OCI-LY3 (cell line): ENCODE results near the gene F5.

Experiments used
- H2AFZ ChIP-seq: fragments of 200-600, 300-600 bp; shearing (Covaris generic); 2 replicates; pipeline ENCODE4 v1.6.0; 2014; ENCODE audit warnings: antibody characterized with exemption, low read depth, low read length
- H3K27ac ChIP-seq: fragments of 200-600, 300-600 bp; sonication (generic); 2 replicates; pipeline ENCODE4 v1.5.1; 2014; ENCODE audit warnings: mild to moderate bottlenecking, low read length, moderate library complexity, mixed read lengths
- H3K27me3 ChIP-seq: fragments of 200-600, 300-600 bp; sonication (generic); 2 replicates; pipeline ENCODE4 v1.6.1; 2014; ENCODE audit warnings: low read depth, low read length, mixed read lengths
- H3K36me3 ChIP-seq: fragments of 200-600, 300-600 bp; sonication (generic); replicated peaks from 2 replicates; pipeline ENCODE3; 2014; ENCODE audit warnings: low read depth, low read length, mixed read lengths
- H3K4me1 ChIP-seq: fragments of 300-600, 200-600 bp; sonication (generic); 2 replicates; pipeline ENCODE4 v1.6.1; 2014; ENCODE audit warnings: low read length, mixed read lengths
- H3K4me2 ChIP-seq: fragments of 200-600, 300-600 bp; sonication (generic); 2 replicates; pipeline ENCODE4 v1.6.1; 2014; ENCODE audit warnings: low read length, mixed read lengths
- H3K4me3 ChIP-seq: fragments of 300-600, 200-600 bp; sonication (generic); 2 replicates; pipeline ENCODE4 v1.5.1; 2014; ENCODE audit warnings: antibody characterized with exemption, mild to moderate bottlenecking, low read length, moderate library complexity
- H3K79me2 ChIP-seq: fragments of 300-600, 200-600 bp; shearing (Covaris generic); 2 replicates; pipeline ENCODE4 v1.6.1; 2014; ENCODE audit warnings: mild to moderate bottlenecking, low read length, mixed read lengths
- H3K9ac ChIP-seq: fragments of 300-600, 200-600 bp; shearing (Covaris generic); 2 replicates; pipeline ENCODE4 v1.6.0; 2014; ENCODE audit warnings: mild to moderate bottlenecking, low read length, moderate library complexity
- H3K9me3 ChIP-seq: fragments of 200-600, 300-600 bp; shearing (Covaris generic); 2 replicates; pipeline ENCODE4 v1.6.1; 2014; ENCODE audit warnings: low read length, mixed read lengths; ENCODE audit not compliant: insufficient read depth
- H4K20me1 ChIP-seq: fragments of 200-600, 300-600 bp; sonication (generic); 2 replicates; pipeline ENCODE4 v1.6.1; 2016; ENCODE audit warnings: low read length, mixed read lengths; ENCODE audit not compliant: insufficient read depth
- EZH2phosphoT487 ChIP-seq: fragments of 200-600 bp; shearing (Covaris generic); IDR thresholded peaks from 2 replicates; pipeline ENCODE4 v1.6.1; 2018; ENCODE audit warnings: antibody characterized with exemption, mixed run types, low read depth
- TF ChIP-seq, protein P1 (sequence below): fragments of 200-600, 300-600 bp; sonication (generic); IDR thresholded peaks from 2 replicates; pipeline ENCODE4 v1.5.1; 2014; ENCODE audit warnings: antibody characterized with exemption, low read length, low read depth

F5 gene

DNA sequence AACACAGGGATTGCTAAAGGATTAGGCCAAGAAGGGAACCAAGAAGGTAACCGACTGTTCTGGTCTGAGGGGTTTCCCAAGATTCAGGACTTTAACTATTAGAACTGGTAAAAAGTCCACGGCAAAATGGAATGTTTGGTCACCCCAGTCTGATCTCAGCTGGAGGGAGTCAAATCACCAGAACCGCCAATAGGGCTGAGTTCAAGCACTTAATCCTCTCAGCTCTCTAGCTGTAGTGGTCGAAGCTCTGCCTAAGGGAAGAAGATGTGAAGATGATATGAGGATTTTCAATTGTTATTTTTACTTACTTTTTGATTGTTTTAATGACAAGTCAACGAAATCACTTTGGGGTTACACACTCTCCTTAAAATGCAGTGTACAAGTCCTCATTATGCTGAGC lies 29.1 kb downstream of the F5 start:
- Histone ChIP-seq H3K79me2 (peaks cover 2% of the 10 kb centered on the region), H3K9ac (no peak overlapping the region), H3K27me3 (no peaks in the 10 kb centered on the region), H3K4me1 (peaks cover 31% of the 10 kb centered on the region), H3K27ac (no peak overlapping the region), H3K36me3 (peaks cover 94% of the 10 kb centered on the region), H3K9me3 (no peaks in the 10 kb centered on the region), H3K4me3 (no peak overlapping the region), H3K4me2 (no peak overlapping the region), H2AFZ (no peak overlapping the region), H4K20me1 (no peaks in the 10 kb centered on the region; the same call in 1 of the 2 replicates)
- TF ChIP-seq, protein P1, sequence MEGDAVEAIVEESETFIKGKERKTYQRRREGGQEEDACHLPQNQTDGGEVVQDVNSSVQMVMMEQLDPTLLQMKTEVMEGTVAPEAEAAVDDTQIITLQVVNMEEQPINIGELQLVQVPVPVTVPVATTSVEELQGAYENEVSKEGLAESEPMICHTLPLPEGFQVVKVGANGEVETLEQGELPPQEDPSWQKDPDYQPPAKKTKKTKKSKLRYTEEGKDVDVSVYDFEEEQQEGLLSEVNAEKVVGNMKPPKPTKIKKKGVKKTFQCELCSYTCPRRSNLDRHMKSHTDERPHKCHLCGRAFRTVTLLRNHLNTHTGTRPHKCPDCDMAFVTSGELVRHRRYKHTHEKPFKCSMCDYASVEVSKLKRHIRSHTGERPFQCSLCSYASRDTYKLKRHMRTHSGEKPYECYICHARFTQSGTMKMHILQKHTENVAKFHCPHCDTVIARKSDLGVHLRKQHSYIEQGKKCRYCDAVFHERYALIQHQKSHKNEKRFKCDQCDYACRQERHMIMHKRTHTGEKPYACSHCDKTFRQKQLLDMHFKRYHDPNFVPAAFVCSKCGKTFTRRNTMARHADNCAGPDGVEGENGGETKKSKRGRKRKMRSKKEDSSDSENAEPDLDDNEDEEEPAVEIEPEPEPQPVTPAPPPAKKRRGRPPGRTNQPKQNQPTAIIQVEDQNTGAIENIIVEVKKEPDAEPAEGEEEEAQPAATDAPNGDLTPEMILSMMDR, result no peak
- TF ChIP-seq EZH2phosphoT487, result no peak

DNA sequence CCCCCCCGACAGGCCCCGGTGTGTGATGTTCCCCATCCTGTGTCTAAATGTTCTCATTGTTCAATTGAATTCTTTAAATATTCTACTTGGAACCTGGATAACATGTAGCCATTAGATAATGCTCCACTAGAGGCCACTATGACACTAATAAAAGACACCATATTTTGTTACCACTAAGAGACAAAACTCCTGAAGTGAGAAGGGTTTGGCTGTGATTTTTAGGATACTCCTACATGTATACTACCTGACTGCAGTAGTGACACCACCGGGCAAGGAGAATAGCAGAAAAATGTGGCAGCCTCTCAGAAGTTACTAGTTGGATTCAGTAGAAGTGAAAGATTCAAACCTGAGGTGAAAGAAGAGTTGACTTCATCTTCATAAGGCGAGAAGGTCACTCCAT lies 36.0 kb downstream of the F5 start:
- H2AFZ ChIP-seq, result no peak overlapping the region
- peaks cover 64% of the 10 kb centered on the region for H3K4me1 ChIP-seq
- peaks cover 57% of the 10 kb centered on the region for H3K79me2 ChIP-seq
- H3K27ac ChIP-seq, result peak overlapping the region; percentile 45
- peaks cover 78% of the 10 kb centered on the region for H3K36me3 ChIP-seq
- H3K9me3 ChIP-seq, result no peaks in the 10 kb centered on the region
- TF ChIP-seq EZH2phosphoT487, result no peak
- TF ChIP-seq, protein P1, result peak; percentile 64
- H3K4me3 ChIP-seq, result no peak overlapping the region
- no peaks in the 10 kb centered on the region for H3K27me3 ChIP-seq
- H3K4me2 ChIP-seq, result no peak overlapping the region
- H3K9ac ChIP-seq, result no peak overlapping the region
- peaks cover 22% of the 10 kb centered on the region; the same call in 1 of the 2 replicates for H4K20me1 ChIP-seq

DNA sequence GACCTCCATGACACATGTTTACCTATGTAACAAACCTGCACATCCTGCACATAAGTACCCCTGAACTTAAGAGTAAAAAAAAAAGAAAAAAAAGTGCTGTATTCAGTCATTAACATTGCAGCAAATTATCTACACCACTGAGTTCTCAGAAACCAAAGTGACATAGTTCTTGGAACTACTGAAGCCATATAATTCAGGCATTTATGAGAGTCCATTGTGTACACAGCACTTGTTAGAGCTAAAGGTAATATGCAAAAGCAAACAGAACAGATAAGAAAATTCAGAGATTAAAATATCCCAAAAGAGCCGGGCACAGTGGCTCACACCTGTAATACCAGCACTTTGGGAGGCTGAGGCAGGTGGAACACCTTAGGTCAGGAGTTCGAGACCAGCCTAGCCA lies 38.0 kb downstream of the F5 start:
- Histone ChIP-seq H3K27ac (no peak overlapping the region), H3K9me3 (no peaks in the 10 kb centered on the region), H3K27me3 (no peaks in the 10 kb centered on the region), H3K4me1 (peaks cover 45% of the 10 kb centered on the region), H3K36me3 (peaks cover 80% of the 10 kb centered on the region), H2AFZ (no peak overlapping the region), H3K4me2 (no peak overlapping the region), H4K20me1 (peaks cover 22% of the 10 kb centered on the region; the same call in 1 of the 2 replicates), H3K9ac (no peak overlapping the region), H3K4me3 (no peak overlapping the region), H3K79me2 (peaks cover 55% of the 10 kb centered on the region)
- TF ChIP-seq, protein P1, result no peak
- no peak for TF ChIP-seq EZH2phosphoT487

DNA sequence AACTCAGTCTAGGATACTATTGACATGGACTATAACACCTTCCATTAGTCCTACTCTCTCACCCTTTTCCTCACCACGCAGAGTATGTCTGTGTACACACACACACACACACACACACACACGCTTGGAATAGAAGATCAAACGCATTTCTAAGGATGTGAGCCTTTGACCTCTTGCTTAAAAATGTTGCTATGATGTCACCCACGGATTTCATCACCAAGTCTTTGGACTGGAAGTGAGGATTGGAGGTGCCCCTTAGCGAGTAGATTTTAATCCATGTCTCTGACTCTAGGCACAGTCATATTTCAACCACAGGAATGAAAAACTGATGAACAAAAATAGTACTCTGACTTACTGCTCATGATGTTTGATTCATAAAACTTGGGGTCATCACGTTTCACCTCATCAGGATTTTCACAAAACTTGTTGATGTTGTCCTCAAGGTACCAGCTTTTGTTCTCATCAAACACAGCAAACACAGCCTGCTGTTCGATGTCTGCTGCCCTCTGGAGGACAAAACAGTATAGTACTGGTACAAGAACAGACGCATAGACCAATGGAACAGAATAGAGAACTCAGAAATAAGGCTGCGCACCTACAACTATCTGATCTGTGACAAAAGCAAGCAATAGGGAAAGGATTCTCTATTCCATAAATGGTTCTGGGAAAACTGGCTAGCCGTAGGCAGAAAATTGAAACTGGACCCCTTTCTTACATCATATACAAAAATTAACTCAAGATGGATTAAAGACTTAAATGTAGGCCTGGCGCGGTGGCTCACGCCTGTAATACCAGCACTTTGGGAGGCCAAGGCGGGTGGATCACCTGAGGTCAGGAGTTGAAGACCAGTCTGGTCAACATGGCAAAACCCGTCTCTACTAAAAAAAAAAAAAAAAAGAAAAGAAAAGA lies 39.9 kb downstream of the F5 start:
- 0 out of 2 replicates have a peak overlapping the region, but pooled peaks have one; percentile 17 for H3K27ac ChIP-seq
- peaks cover 81% of the 10 kb centered on the region for H3K36me3 ChIP-seq
- H4K20me1 ChIP-seq, result peaks cover 22% of the 10 kb centered on the region; the same call in 1 of the 2 replicates
- H3K9ac ChIP-seq, result no peak overlapping the region
- peaks cover 70% of the 10 kb centered on the region for H3K79me2 ChIP-seq
- TF ChIP-seq, protein P1, result peak; percentile 83
- TF ChIP-seq EZH2phosphoT487, result no peak
- no peaks in the 10 kb centered on the region for H3K9me3 ChIP-seq
- no peak overlapping the region for H2AFZ ChIP-seq
- H3K4me1 ChIP-seq, result peaks cover 30% of the 10 kb centered on the region
- H3K4me3 ChIP-seq, result no peak overlapping the region
- H3K27me3 ChIP-seq, result no peaks in the 10 kb centered on the region
- H3K4me2 ChIP-seq, result no peak overlapping the region
